IMR-90 (cell line): ENCODE data around the gene ARFGEF3. TPM values are rescaled to one million over a fixed set of nuclear protein-coding genes. Genes with fewer than 3 reads are reported as not detected.

Experiments
- ATAC-seq: fragments of 200-7000 bp; cut with Tn5 transposase; 2 replicates; pipeline ENCODE4 v1.9.1; 2020; ENCODE audit warnings: low read depth, mild to moderate bottlenecking, moderate library complexity
- BruUV-seq: library from RNA; stranded (reverse); fragments of 400-500 nt; replicated peaks from 2 replicates; lab custom pipeline; 2021; lab: Mats Ljungman, UMichigan
- CTCF ChIA-PET: fragments of 300-600 bp; formaldehyde crosslinking; extraction: SDS; loops from one replicate; lab custom pipeline; 2021; ENCODE audit warnings: antibody characterized with exemption; lab: Yijun Ruan, JAX
- POLR2A ChIA-PET: fragments of 300-600 bp; sonication (Branson Sonifier 250); formaldehyde crosslinking; loops from one replicate; lab custom pipeline; 2022; ENCODE audit warnings: antibody characterized with exemption; ENCODE audit not compliant: unreplicated experiment; lab: Charles Lee
- DNase-seq: peaks from one replicate; pipeline ENCODE4 v3.0.0; 2013
- H2AFZ ChIP-seq: replicated peaks from 2 replicates; pipeline ENCODE3; 2013; ENCODE audit warnings: low read length, mild to moderate bottlenecking; ENCODE audit not compliant: poor library complexity
- H2AK5ac ChIP-seq: 2 replicates; pipeline ENCODE4 v1.6.1; 2013; ENCODE audit warnings: low read depth, low read length, inconsistent platforms
- H2AK9ac ChIP-seq: replicated peaks from 2 replicates; pipeline ENCODE3; 2013; ENCODE audit warnings: mild to moderate bottlenecking, low read depth, low read length, moderate library complexity; ENCODE audit not compliant: poor library complexity
- H2BK120ac ChIP-seq: 2 replicates; pipeline ENCODE4 v1.6.1; 2013; ENCODE audit warnings: low read depth, low read length, inconsistent platforms
- H2BK15ac ChIP-seq: 3 replicates; pipeline ENCODE4 v1.6.1; 2013; ENCODE audit warnings: low read depth, low read length, inconsistent platforms
- H2BK20ac ChIP-seq: 2 replicates; pipeline ENCODE4 v1.6.1; 2013; ENCODE audit warnings: low read depth, mild to moderate bottlenecking, inconsistent platforms, low read length, moderate library complexity
- H2BK5ac ChIP-seq: 2 replicates; pipeline ENCODE4 v1.6.1; 2013; ENCODE audit warnings: mild to moderate bottlenecking, low read depth, low read length, inconsistent platforms; ENCODE audit not compliant: poor library complexity, severe bottlenecking
- H3K14ac ChIP-seq: replicated peaks from 2 replicates; pipeline ENCODE4 v1.6.1; 2013; ENCODE audit warnings: low read depth, low read length, inconsistent platforms
- H3K18ac ChIP-seq: 2 replicates; pipeline ENCODE4 v1.6.1; 2013; ENCODE audit warnings: low read depth, low read length, control low read depth
- H3K23ac ChIP-seq: 2 replicates; pipeline ENCODE4 v1.6.1; 2013; ENCODE audit warnings: low read depth, low read length, inconsistent platforms
- H3K27ac ChIP-seq: 2 replicates; pipeline ENCODE4 v1.5.1; 2013; ENCODE audit warnings: mild to moderate bottlenecking, control low read depth, low read length; ENCODE audit not compliant: insufficient read depth
- H3K27me3 ChIP-seq: 2 replicates; pipeline ENCODE4 v1.6.1; 2013; ENCODE audit warnings: low read length; ENCODE audit not compliant: control insufficient read depth, insufficient read depth
- H3K36me3 ChIP-seq: 2 replicates; pipeline ENCODE4 v1.6.1; 2013; ENCODE audit warnings: low read length, mixed read lengths; ENCODE audit not compliant: control insufficient read depth, insufficient read depth
- H3K4ac ChIP-seq: 2 replicates; pipeline ENCODE4 v1.6.1; 2013; ENCODE audit warnings: low read depth, low read length, inconsistent platforms
- H3K4me1 ChIP-seq: 2 replicates; pipeline ENCODE4 v1.6.1; 2013; ENCODE audit warnings: low read length, mixed read lengths; ENCODE audit not compliant: control insufficient read depth, insufficient read depth
- H3K4me2 ChIP-seq: 2 replicates; pipeline ENCODE4 v1.6.1; 2013; ENCODE audit warnings: low read depth, mild to moderate bottlenecking, control low read depth, low read length, moderate library complexity
- H3K4me3 ChIP-seq: 2 replicates; pipeline ENCODE4 v1.5.1; 2013; ENCODE audit warnings: low read depth, mild to moderate bottlenecking, control low read depth, low read length, moderate library complexity; ENCODE audit not compliant: insufficient read depth
- H3K56ac ChIP-seq: 2 replicates; pipeline ENCODE4 v1.6.1; 2013; ENCODE audit warnings: low read length, inconsistent platforms; ENCODE audit not compliant: insufficient read depth; ENCODE audit errors: extremely low read depth
- H3K79me1 ChIP-seq, 2 experiments: 2 replicates each; pipeline ENCODE4 v1.6.1; 2013; ENCODE audit warnings: low read length in 2 of 2, inconsistent platforms in 1 of 2, low read depth in 1 of 2
- H3K9ac ChIP-seq: 2 replicates; pipeline ENCODE4 v1.6.1; 2013; ENCODE audit warnings: low read depth, low read length, control low read depth
- H3K9me1 ChIP-seq: 2 replicates; pipeline ENCODE4 v1.6.1; 2013; ENCODE audit warnings: low read length, inconsistent platforms; ENCODE audit not compliant: insufficient read depth
- H3K9me3 ChIP-seq: 2 replicates; pipeline ENCODE4 v1.6.1; 2013; ENCODE audit warnings: low read length; ENCODE audit not compliant: control insufficient read depth, insufficient read depth
- H4K20me1 ChIP-seq: 2 replicates; pipeline ENCODE4 v1.6.1; 2013; ENCODE audit warnings: low read length, inconsistent platforms; ENCODE audit not compliant: insufficient read depth
- H4K5ac ChIP-seq: 2 replicates; pipeline ENCODE4 v1.6.1; 2013; ENCODE audit warnings: mild to moderate bottlenecking, low read depth, low read length, control low read depth
- H4K8ac ChIP-seq, 2 experiments: 2 replicates each; pipeline ENCODE4 v1.6.1; 2013; ENCODE audit warnings: low read depth in 2 of 2, low read length in 2 of 2, control low read depth in 1 of 2, inconsistent platforms in 1 of 2
- H4K91ac ChIP-seq: 2 replicates; pipeline ENCODE4 v1.6.1; 2013; ENCODE audit warnings: low read depth, low read length, inconsistent platforms; ENCODE audit not compliant: insufficient read depth
- BHLHE40 ChIP-seq: fragments of 150-350 bp; IDR thresholded peaks from 2 replicates; pipeline ENCODE4 v1.6.1; 2016; ENCODE audit warnings: mild to moderate bottlenecking, low read depth, low read length
- CHD1 ChIP-seq: IDR thresholded peaks from 2 replicates; pipeline ENCODE4 v1.6.1; 2012; ENCODE audit warnings: low read depth, low read length, improper control_type of control experiment
- ELK1 ChIP-seq: fragments of 150-350 bp; IDR thresholded peaks from 2 replicates; pipeline ENCODE4 v1.6.1; 2016; ENCODE audit warnings: low read depth, mild to moderate bottlenecking, low read length, moderate library complexity, borderline replicate concordance
- MXI1 ChIP-seq: IDR thresholded peaks from 2 replicates; pipeline ENCODE4 v1.6.1; 2012; ENCODE audit warnings: low read depth, mild to moderate bottlenecking, low read length, moderate library complexity, borderline replicate concordance
- RFX5 ChIP-seq: IDR thresholded peaks from 2 replicates; pipeline ENCODE4 v1.8.0; 2012; ENCODE audit warnings: low read depth, mild to moderate bottlenecking, low read length, moderate library complexity
- USF2 ChIP-seq: fragments of 150-350 bp; IDR thresholded peaks from 2 replicates; pipeline ENCODE4 v1.6.1; 2017; ENCODE audit warnings: mild to moderate bottlenecking, antibody characterized with exemption, low read length, low read depth
- WGBS, 2 experiments: methylation state at CpG; one replicate each; pipeline versions ENCODE4 v1.1.5 to v1.1.7; 2013; ENCODE audit warnings: missing lambda C conversion rate in 2 of 2; ENCODE audit not compliant: insufficient read length in 1 of 2; ENCODE audit errors: extremely low coverage in 2 of 2; 5-methylcytosine and 5-hydroxymethylcytosine counted together
- dilution Hi-C: fragments of 300-500 bp; cut with HindIII; formaldehyde crosslinking; loops from one replicate; pipeline ENCODE4 v1.14.3; 2018; ENCODE audit warnings: low sequenced_read_pairs; ENCODE audit not compliant: unreplicated experiment
- in situ Hi-C: fragments of 300-500 bp; cut with MboI; formaldehyde crosslinking; loops from 3 replicates; pipeline ENCODE4 v1.14.3; 2019; ENCODE audit warnings: low sequenced_read_pairs, inconsistent platforms, mixed read lengths
- intact Hi-C: fragments of 100-400 bp; cut with micrococcal nuclease; formaldehyde crosslinking; loops from 2 replicates; pipeline ENCODE4 v1.10.0; 2022
- polyA plus RNA-seq, 3 experiments: library from polyadenylated mRNA; depleted of rRNA; stranded (reverse); fragments of >200 nt; gene quantifications; 2 replicates each; pipeline ENCODE4 v1.2.3, GENCODE V29; 2012; ENCODE audit warnings: low replicate concordance in 1 of 3
- total RNA-seq: library from RNA; depleted of rRNA; stranded (reverse); fragments of >200 nt; gene quantifications from 2 replicates; pipeline ENCODE4 v1.2.3, GENCODE V29; 2012
- TF ChIP-seq, protein P1 (sequence below): conservative IDR thresholded peaks from 2 replicates; pipeline ENCODE4 v1.5.1; 2012; ENCODE audit warnings: mild to moderate bottlenecking, low read depth, low read length, improper control_type of control experiment

ARFGEF3 gene
- total and polyA plus RNA-seq, 2 of the 4 experiments (the other 2 are of a cell fraction): under 0.01 to 0.02 TPM

- in situ Hi-C loops (no loop called here), intact Hi-C loops (no loop called here), dilution Hi-C loops (no loop called here)
- no peak for TF ChIP-seq USF2
- TF ChIP-seq, protein P1, sequence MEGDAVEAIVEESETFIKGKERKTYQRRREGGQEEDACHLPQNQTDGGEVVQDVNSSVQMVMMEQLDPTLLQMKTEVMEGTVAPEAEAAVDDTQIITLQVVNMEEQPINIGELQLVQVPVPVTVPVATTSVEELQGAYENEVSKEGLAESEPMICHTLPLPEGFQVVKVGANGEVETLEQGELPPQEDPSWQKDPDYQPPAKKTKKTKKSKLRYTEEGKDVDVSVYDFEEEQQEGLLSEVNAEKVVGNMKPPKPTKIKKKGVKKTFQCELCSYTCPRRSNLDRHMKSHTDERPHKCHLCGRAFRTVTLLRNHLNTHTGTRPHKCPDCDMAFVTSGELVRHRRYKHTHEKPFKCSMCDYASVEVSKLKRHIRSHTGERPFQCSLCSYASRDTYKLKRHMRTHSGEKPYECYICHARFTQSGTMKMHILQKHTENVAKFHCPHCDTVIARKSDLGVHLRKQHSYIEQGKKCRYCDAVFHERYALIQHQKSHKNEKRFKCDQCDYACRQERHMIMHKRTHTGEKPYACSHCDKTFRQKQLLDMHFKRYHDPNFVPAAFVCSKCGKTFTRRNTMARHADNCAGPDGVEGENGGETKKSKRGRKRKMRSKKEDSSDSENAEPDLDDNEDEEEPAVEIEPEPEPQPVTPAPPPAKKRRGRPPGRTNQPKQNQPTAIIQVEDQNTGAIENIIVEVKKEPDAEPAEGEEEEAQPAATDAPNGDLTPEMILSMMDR: no peak
- no peak for TF ChIP-seq RFX5
- TF ChIP-seq CHD1: no peak
- no peak for TF ChIP-seq MXI1
- no peak for TF ChIP-seq BHLHE40
- no peak for TF ChIP-seq ELK1
- Histone ChIP-seq H2BK15ac (no peak overlapping the region), H2AK9ac (no peak overlapping the region), H3K27me3 (peaks cover 8% of the 10 kb centered on the region), H3K79me1 (no peaks in the 10 kb centered on the region), H4K5ac (no peak overlapping the region), H4K8ac (no peak overlapping the region), H2BK120ac (no peak overlapping the region), H3K14ac (no peak overlapping the region), H2AK5ac (no peak overlapping the region), H3K4me2 (no peak overlapping the region), H3K9me1 (no peaks in the 10 kb centered on the region), H2BK5ac (no peak overlapping the region), H3K36me3 (no peaks in the 10 kb centered on the region), H3K9ac (no peak overlapping the region), H3K9me3 (no peaks in the 10 kb centered on the region), H4K91ac (no peak overlapping the region), H3K4me3 (no peak overlapping the region), H3K18ac (no peak overlapping the region), H2AFZ (no peak overlapping the region), H3K23ac (no peak overlapping the region), H3K56ac (no peak overlapping the region), H4K20me1 (no peaks in the 10 kb centered on the region), H3K27ac (no peak overlapping the region), H3K4me1 (no peaks in the 10 kb centered on the region), H2BK20ac (no peak overlapping the region), H3K4ac (no peak overlapping the region)
- no peak for DNase-seq
- BruUV-seq: no TSS peak
- 100% methylated on average over 1 of the region's 4 CpGs; no CpG with 5 or more reads in 1 of the 2 experiments for WGBS, 2 experiments
- ATAC-seq: no peak
- ChIA-PET POLR2A (no interaction called here), CTCF (no interaction called here)
Measured at GRCh38 chr6:138250053-138250452, 88.3 kb downstream of the ARFGEF3 start.
